ENCODE measurements around the gene ADAMTS2.

DNA sequence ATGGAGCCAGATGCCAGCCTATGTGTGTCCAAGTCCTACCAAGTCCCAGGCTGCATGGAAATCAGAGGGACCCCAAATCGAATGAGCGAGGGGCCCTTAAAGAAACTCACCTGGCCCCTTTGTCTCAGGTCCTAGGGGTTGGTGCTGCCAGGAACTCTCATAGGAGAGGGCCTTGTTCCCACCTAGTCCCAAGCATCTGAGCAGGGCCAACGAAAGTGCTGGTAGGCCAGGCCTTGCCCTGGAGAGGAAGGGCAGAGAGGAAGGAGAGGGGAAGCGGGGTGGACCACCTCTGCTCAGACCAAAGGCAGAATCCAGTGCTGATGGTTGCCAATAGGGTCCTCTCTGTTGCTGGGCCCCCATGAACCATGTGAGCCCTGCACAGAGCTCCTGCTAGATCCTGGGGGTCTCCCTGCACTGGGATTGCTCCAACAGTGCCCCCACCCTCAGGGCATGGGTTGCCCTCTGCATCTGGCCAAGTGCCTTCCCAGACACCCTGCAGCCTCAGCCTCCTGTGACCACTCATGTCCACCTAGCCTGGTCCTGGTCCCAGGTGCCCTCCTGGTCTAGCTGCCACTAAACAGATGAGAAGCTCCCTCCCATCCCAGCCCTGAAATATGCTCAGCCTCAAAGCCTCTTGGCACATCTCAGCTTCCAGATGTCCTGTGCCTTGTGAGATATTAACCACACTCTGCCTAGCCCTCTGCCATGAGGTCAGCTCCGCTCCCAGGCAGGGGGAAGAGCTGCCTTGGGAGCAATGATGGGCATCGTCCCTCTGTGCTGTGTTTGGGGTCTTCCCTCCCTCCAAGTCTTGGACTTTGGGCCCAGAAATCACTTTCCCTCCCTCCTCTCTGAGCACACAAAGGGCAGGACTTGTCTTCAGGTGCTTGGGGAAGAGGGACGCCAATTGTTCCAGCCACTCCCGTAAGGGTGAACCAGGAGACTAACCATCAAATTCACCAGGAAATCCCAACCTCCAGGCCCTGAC is 109.6 kb downstream of the ADAMTS2 start:
- no peak for TF ChIP-seq POLR2A (IDR thresholded peaks at IDR 0.05)
- TF ChIP-seq CTCF (IDR thresholded peaks at IDR 0.05) = no peak
